Measurements from ENCODE around the gene PKMYT1. TPM values are rescaled to one million over a fixed set of nuclear protein-coding genes. Genes with fewer than 3 reads are reported as not detected.

PKMYT1 gene
- total and polyA plus RNA-seq, 2 experiments from 2014 or later = 90.9 to 100 TPM

DNA sequence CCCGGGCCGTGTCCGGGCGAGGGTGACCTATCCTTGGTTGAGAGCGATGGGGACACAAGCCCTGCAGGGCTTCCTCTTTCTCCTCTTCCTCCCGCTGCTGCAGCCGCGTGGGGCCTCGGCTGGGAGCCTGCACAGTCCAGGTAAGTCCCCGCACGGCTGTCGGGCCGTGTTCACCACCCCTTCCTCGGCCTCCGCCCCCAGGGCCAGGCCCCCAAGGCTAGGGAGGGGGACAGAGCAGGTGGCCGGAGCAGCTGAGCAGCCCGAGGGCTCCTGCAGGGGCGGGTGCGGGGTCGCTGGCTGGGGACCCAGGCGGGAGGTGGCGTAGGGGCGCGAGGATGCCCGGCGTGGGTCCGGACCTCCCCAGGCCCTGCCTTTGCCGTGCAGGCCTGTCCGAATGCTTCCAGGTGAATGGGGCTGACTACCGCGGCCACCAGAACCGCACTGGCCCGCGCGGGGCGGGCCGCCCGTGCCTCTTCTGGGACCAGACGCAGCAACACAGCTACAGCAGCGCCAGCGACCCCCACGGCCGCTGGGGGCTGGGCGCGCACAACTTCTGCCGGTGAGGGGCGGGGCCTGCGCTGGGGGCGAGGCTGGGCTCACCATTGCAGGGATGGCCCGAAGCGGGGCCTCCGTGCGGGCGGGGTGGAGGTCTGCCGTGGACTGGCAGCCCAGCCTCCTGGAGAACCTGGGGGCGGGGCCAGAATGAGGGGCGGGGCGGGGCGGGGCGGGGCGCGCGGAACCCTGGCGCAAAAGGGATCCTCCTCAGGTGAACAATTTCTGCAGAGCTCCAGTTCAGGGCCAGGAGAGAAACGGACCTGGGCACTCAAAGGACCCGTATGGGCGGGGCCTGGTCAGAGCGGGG lies 15.5 kb downstream of the PKMYT1 start:
- 0 out of 2 replicates have a peak, but pooled peaks cover 3% of the 10 kb centered on the region for H4K20me1 ChIP-seq (replicated peaks; ENCODE audit: insufficient read depth)
- ATAC-seq (peak; percentile 20), DNase-seq (ENCODE audit: low spot score) (peak; percentile 95)
- H3K27me3 ChIP-seq (ENCODE audit: insufficient read depth) = peaks cover 50% of the 10 kb centered on the region
- H3F3A ChIP-seq (replicated peaks; ENCODE audit: low read depth) = peaks cover 32% of the 10 kb centered on the region
- H2AFZ ChIP-seq = peak overlapping the region; percentile 94
- TF ChIP-seq ZNF462 (CRISPR knock-in tag; IDR thresholded peaks at IDR 0.05) = no peak
- no peak for TF ChIP-seq CREB1 (CRISPR knock-in tag; IDR thresholded peaks at IDR 0.05; ENCODE audit: low read depth)
- TF ChIP-seq POLR2AphosphoS5 (IDR thresholded peaks at IDR 0.05; ENCODE audit: low read depth) = peak; percentile 59
- TF ChIP-seq, protein P1, sequence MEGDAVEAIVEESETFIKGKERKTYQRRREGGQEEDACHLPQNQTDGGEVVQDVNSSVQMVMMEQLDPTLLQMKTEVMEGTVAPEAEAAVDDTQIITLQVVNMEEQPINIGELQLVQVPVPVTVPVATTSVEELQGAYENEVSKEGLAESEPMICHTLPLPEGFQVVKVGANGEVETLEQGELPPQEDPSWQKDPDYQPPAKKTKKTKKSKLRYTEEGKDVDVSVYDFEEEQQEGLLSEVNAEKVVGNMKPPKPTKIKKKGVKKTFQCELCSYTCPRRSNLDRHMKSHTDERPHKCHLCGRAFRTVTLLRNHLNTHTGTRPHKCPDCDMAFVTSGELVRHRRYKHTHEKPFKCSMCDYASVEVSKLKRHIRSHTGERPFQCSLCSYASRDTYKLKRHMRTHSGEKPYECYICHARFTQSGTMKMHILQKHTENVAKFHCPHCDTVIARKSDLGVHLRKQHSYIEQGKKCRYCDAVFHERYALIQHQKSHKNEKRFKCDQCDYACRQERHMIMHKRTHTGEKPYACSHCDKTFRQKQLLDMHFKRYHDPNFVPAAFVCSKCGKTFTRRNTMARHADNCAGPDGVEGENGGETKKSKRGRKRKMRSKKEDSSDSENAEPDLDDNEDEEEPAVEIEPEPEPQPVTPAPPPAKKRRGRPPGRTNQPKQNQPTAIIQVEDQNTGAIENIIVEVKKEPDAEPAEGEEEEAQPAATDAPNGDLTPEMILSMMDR (conservative IDR thresholded peaks at IDR 0.05; ENCODE audit: low read depth in 2 of 2) = no peak; a peak in 1 of 4 replicates
- TF ChIP-seq ZNF331 (CRISPR knock-in tag; IDR thresholded peaks at IDR 0.05; ENCODE audit: low read depth) = no peak
- no peak for TF ChIP-seq EZH2 (IDR thresholded peaks at IDR 0.05; ENCODE audit: low read depth, unreplicated experiment)
- TF ChIP-seq REST (IDR thresholded peaks at IDR 0.05; ENCODE audit: unreplicated experiment) = no peak
- H3K4me2 ChIP-seq = peak overlapping the region; percentile 98
- H3K9me2 ChIP-seq (ENCODE audit: insufficient read depth) = no peaks in the 10 kb centered on the region
- Mint-ChIP-seq H3K4me1 (peaks cover 13% of the 10 kb centered on the region), H3K27me3 (ENCODE audit: insufficient read depth, low read depth, poor library complexity) (peaks cover 34% of the 10 kb centered on the region), H3K9me3 (no peaks in the 10 kb centered on the region), H3K27ac (no peak overlapping the region), H3K4me3 (peak overlapping the region; percentile 89), H3K36me3 (ENCODE audit: low read depth) (peaks cover 4% of the 10 kb centered on the region; the same call in 1 of the 3 replicates)
- H3K36me3 ChIP-seq (ENCODE audit: insufficient read depth) = no peaks in the 10 kb centered on the region
- no peak overlapping the region for H3K27ac ChIP-seq (ENCODE audit: low read depth)
- no peaks in the 10 kb centered on the region for H3K79me2 ChIP-seq (replicated peaks; ENCODE audit: insufficient read depth)
- H3K4me1 ChIP-seq (ENCODE audit: insufficient read depth) = peaks cover 20% of the 10 kb centered on the region; the same call in 1 of the 2 replicates
- peak overlapping the region; percentile 83 for H3K4me3 ChIP-seq

Data from GM23338 (cell line).